ENCODE data around the gene TSFM. TPM values are rescaled to one million over a fixed set of nuclear protein-coding genes. Genes with fewer than 3 reads are reported as not detected.
A peak's percentile ranks its signal among the peaks of the same experiment; 100 is the strongest.

TSFM gene
- total and polyA plus RNA-seq, 2 donors = 28.6 to 29.2 TPM

GRCh38 chr12:57757771-57758170 lies 24.8 kb upstream of the TSFM start:
- Histone ChIP-seq H3K27me3 (ENCODE audit: control insufficient read depth in 2 of 2, insufficient read depth in 1 of 2, low read length in 1 of 2) (peaks cover 2 to 16% of the 10 kb centered on the region in 2 donors), H3K4me3 (ENCODE audit: low read length in 2 of 2) (no peak overlapping the region), H3K27ac (ENCODE audit: low read depth in 1 of 2, low read length in 1 of 2) (no peak overlapping the region), H3K4me1 (ENCODE audit: control insufficient read depth in 2 of 2, insufficient read depth in 2 of 2, low read length in 2 of 2) (peaks cover 21 to 35% of the 10 kb centered on the region in 2 donors), H3K36me3 (ENCODE audit: control insufficient read depth in 2 of 2, insufficient read depth in 2 of 2, low read length in 1 of 2) (peaks cover 16 to 18% of the 10 kb centered on the region in 2 donors), H3K9me3 (ENCODE audit: control insufficient read depth in 2 of 2, insufficient read depth in 1 of 2, low read length in 1 of 2) (peaks cover 0 to 2% of the 10 kb centered on the region in 2 donors)
- DNase-seq (ENCODE audit: low read depth in 6 of 9, low spot score in 9 of 9) = no peak
- WGBS = 98% methylated on average over 4 of the region's 4 CpGs

DNA sequence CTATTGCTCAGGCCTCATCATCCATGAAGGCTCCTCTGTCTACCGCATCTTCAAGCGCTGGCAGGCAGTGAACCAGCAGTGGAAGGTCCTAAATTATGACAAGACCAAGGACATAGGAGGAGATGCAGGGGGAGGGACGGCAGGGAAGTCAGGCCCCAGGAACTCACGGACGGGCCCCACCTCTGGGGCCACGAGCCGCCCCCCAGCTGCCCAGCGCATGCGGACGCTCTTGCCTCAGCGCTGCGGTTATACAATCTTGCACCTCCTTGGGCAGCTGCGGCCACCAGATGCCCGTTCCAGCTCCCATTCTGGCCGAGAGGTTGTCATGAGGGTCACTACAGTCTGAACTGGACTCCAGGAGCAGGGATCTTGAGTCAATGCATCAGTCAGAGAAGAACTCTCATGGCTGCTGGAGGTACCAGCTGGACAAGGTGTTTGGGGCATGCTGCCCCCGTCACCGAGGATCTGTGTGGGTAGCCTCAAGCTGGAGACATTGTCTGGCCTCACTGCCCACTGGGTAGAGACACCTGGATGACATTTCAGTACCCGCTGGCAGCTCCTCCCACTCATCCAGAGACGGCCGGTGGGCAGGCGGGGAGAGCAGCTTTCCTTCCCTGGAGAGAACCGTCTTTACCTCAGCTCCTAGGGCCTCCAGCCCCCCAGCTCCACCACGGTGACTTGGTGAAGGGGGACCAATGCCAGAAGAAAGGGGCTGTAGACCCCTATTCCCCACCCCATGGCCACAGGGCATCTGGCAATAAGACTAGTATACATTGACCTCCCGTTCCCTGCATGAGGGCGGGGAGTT lies 23.8 kb upstream of the TSFM start:
- Histone ChIP-seq H3K9me3 (ENCODE audit: control insufficient read depth in 2 of 2, insufficient read depth in 1 of 2, low read length in 1 of 2) (peaks cover 0 to 2% of the 10 kb centered on the region in 2 donors), H3K27ac (ENCODE audit: low read depth in 1 of 2, low read length in 1 of 2) (no peak overlapping the region), H3K4me1 (ENCODE audit: control insufficient read depth in 2 of 2, insufficient read depth in 2 of 2, low read length in 2 of 2) (peaks cover 15 to 25% of the 10 kb centered on the region in 2 donors), H3K4me3 (ENCODE audit: low read length in 2 of 2) (no peak overlapping the region), H3K36me3 (ENCODE audit: control insufficient read depth in 2 of 2, insufficient read depth in 2 of 2, low read length in 1 of 2) (peaks cover 16 to 18% of the 10 kb centered on the region in 2 donors), H3K27me3 (ENCODE audit: control insufficient read depth in 2 of 2, insufficient read depth in 1 of 2, low read length in 1 of 2) (peaks cover 5 to 26% of the 10 kb centered on the region in 2 donors)
- no peak for DNase-seq (ENCODE audit: low read depth in 6 of 9, low spot score in 9 of 9)
- WGBS = 98% methylated on average over 25 of the region's 25 CpGs

DNA sequence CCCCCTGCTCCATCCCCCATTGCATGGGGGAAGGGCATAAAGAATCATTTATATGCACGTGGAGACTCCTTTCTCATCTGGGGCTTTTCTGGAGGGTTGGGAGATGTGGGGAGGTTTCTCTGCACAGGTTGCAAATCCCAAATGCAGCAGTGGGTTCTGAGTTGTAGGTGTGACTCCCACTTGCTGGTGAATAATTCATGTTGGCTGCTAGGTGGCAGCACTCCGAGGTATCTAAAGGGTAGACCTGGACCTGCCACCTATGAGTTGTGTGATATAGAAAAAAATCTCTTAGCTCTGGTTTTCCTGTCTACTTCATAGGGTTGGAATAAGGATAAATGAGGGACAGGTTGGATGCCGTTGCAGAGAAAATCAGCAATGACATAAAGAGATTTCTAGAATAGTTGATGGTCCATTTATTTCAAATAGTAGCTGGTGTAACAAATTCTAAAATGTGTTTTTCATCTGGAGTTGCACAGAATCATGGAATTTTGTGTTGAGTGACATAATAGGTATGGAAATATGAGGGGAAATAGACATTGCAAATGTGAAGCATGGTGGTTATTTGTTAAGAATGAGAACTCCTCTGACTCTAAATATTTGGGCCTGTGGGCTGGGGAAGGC lies 23.1 kb upstream of the TSFM start:
- DNase-seq (ENCODE audit: low read depth in 6 of 9, low spot score in 9 of 9) = peak in 1 of 9 donors; percentile 61
- no peak overlapping the region for H3K4me3 ChIP-seq (ENCODE audit: low read length in 2 of 2)
- H3K9me3 ChIP-seq (ENCODE audit: control insufficient read depth in 2 of 2, insufficient read depth in 1 of 2, low read length in 1 of 2) = peaks cover 0 to 2% of the 10 kb centered on the region in 2 donors
- 42% methylated on average over 3 of the region's 3 CpGs for WGBS
- H3K36me3 ChIP-seq (ENCODE audit: control insufficient read depth in 2 of 2, insufficient read depth in 2 of 2, low read length in 1 of 2) = peaks cover 16 to 18% of the 10 kb centered on the region in 2 donors
- peaks cover 12 to 33% of the 10 kb centered on the region in 2 donors for H3K27me3 ChIP-seq (ENCODE audit: control insufficient read depth in 2 of 2, insufficient read depth in 1 of 2, low read length in 1 of 2)
- peaks cover 10 to 20% of the 10 kb centered on the region in 2 donors for H3K4me1 ChIP-seq (ENCODE audit: control insufficient read depth in 2 of 2, insufficient read depth in 2 of 2, low read length in 2 of 2)
- H3K27ac ChIP-seq (ENCODE audit: low read depth in 1 of 2, low read length in 1 of 2) = no peak overlapping the region

GRCh38 chr12:57760347-57760982 lies 22.1 kb upstream of the TSFM start:
- 97% methylated on average over 3 of the region's 3 CpGs for WGBS
- no peak for DNase-seq (ENCODE audit: low read depth in 6 of 9, low spot score in 9 of 9)
- peaks cover 12 to 27% of the 10 kb centered on the region in 2 donors for H3K4me1 ChIP-seq (ENCODE audit: control insufficient read depth in 2 of 2, insufficient read depth in 2 of 2, low read length in 2 of 2)
- peaks cover 0 to 10% of the 10 kb centered on the region in 2 donors for H3K9me3 ChIP-seq (ENCODE audit: control insufficient read depth in 2 of 2, insufficient read depth in 1 of 2, low read length in 1 of 2)
- peaks cover 19 to 43% of the 10 kb centered on the region in 2 donors for H3K27me3 ChIP-seq (ENCODE audit: control insufficient read depth in 2 of 2, insufficient read depth in 1 of 2, low read length in 1 of 2)
- no peak overlapping the region for H3K4me3 ChIP-seq (ENCODE audit: low read length in 2 of 2)
- peaks cover 16 to 18% of the 10 kb centered on the region in 2 donors for H3K36me3 ChIP-seq (ENCODE audit: control insufficient read depth in 2 of 2, insufficient read depth in 2 of 2, low read length in 1 of 2)
- H3K27ac ChIP-seq (ENCODE audit: low read depth in 1 of 2, low read length in 1 of 2) = no peak overlapping the region

GRCh38 chr12:57761391-57761998 lies 21.1 kb upstream of the TSFM start:
- Histone ChIP-seq H3K27ac (ENCODE audit: low read depth in 1 of 2, low read length in 1 of 2) (no peak overlapping the region), H3K4me1 (ENCODE audit: control insufficient read depth in 2 of 2, insufficient read depth in 2 of 2, low read length in 2 of 2) (peaks cover 14 to 28% of the 10 kb centered on the region in 2 donors), H3K36me3 (ENCODE audit: control insufficient read depth in 2 of 2, insufficient read depth in 2 of 2, low read length in 1 of 2) (peaks cover 16 to 18% of the 10 kb centered on the region in 2 donors), H3K9me3 (ENCODE audit: control insufficient read depth in 2 of 2, insufficient read depth in 1 of 2, low read length in 1 of 2) (peaks cover 0 to 16% of the 10 kb centered on the region in 2 donors), H3K27me3 (ENCODE audit: control insufficient read depth in 2 of 2, insufficient read depth in 1 of 2, low read length in 1 of 2) (peaks cover 27 to 44% of the 10 kb centered on the region in 2 donors), H3K4me3 (ENCODE audit: low read length in 2 of 2) (no peak overlapping the region)
- WGBS = 97% methylated on average over 4 of the region's 4 CpGs
- DNase-seq (ENCODE audit: low read depth in 6 of 9, low spot score in 9 of 9) = no peak

- Histone ChIP-seq H3K27ac (ENCODE audit: low read depth in 1 of 2, low read length in 1 of 2) (no peak overlapping the region), H3K4me3 (ENCODE audit: low read length in 2 of 2) (no peak overlapping the region), H3K27me3 (ENCODE audit: control insufficient read depth in 2 of 2, insufficient read depth in 1 of 2, low read length in 1 of 2) (peaks cover 37 to 49% of the 10 kb centered on the region in 2 donors), H3K9me3 (ENCODE audit: control insufficient read depth in 2 of 2, insufficient read depth in 1 of 2, low read length in 1 of 2) (peaks cover 0 to 14% of the 10 kb centered on the region in 2 donors), H3K4me1 (ENCODE audit: control insufficient read depth in 2 of 2, insufficient read depth in 2 of 2, low read length in 2 of 2) (peaks cover 10 to 29% of the 10 kb centered on the region in 2 donors), H3K36me3 (ENCODE audit: control insufficient read depth in 2 of 2, insufficient read depth in 2 of 2, low read length in 1 of 2) (peaks cover 16 to 18% of the 10 kb centered on the region in 2 donors)
- no peak for DNase-seq (ENCODE audit: low read depth in 6 of 9, low spot score in 9 of 9)
- WGBS = over 99% methylated on average over 2 of the region's 2 CpGs
Observed at GRCh38 chr12:57762463-57762862, 20.1 kb upstream of the TSFM start.

GRCh38 chr12:57763881-57764661 lies 18.5 kb upstream of the TSFM start:
- DNase-seq (ENCODE audit: low read depth in 6 of 9, low spot score in 9 of 9) = no peak
- WGBS = 82% methylated on average over 6 of the region's 6 CpGs
- peaks cover 10 to 29% of the 10 kb centered on the region in 2 donors for H3K4me1 ChIP-seq (ENCODE audit: control insufficient read depth in 2 of 2, insufficient read depth in 2 of 2, low read length in 2 of 2)
- peaks cover 0 to 14% of the 10 kb centered on the region in 2 donors for H3K9me3 ChIP-seq (ENCODE audit: control insufficient read depth in 2 of 2, insufficient read depth in 1 of 2, low read length in 1 of 2)
- H3K36me3 ChIP-seq (ENCODE audit: control insufficient read depth in 2 of 2, insufficient read depth in 2 of 2, low read length in 1 of 2) = peaks cover 2 to 7% of the 10 kb centered on the region in 2 donors
- H3K4me3 ChIP-seq (ENCODE audit: low read length in 2 of 2) = no peak overlapping the region
- peaks cover 46 to 58% of the 10 kb centered on the region in 2 donors for H3K27me3 ChIP-seq (ENCODE audit: control insufficient read depth in 2 of 2, insufficient read depth in 1 of 2, low read length in 1 of 2)
- no peak overlapping the region for H3K27ac ChIP-seq (ENCODE audit: low read depth in 1 of 2, low read length in 1 of 2)

DNA sequence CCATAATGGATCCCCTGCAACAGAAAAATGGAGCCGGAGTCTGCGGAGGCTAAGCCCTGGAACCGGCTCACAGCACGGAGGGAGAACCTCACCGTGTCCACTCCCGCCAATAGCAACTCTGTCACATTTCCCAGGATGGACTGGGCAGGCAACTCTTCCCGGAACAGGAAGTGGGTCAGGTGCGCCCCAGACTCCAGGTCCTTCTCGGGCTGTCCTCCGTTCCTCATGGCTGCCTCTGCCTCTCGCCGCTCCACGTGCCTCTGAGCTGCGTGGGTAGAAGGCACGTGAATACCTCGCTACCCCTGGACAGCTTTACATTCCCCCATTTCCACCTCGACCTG lies 18.0 kb upstream of the TSFM start:
- Histone ChIP-seq H3K4me1 (ENCODE audit: control insufficient read depth in 2 of 2, insufficient read depth in 2 of 2, low read length in 2 of 2) (peaks cover 10 to 29% of the 10 kb centered on the region in 2 donors), H3K27me3 (ENCODE audit: control insufficient read depth in 2 of 2, insufficient read depth in 1 of 2, low read length in 1 of 2) (peaks cover 46 to 58% of the 10 kb centered on the region in 2 donors), H3K36me3 (ENCODE audit: control insufficient read depth in 2 of 2, insufficient read depth in 2 of 2, low read length in 1 of 2) (peaks cover 0 to 4% of the 10 kb centered on the region in 2 donors), H3K27ac (ENCODE audit: low read depth in 1 of 2, low read length in 1 of 2) (no peak overlapping the region), H3K9me3 (ENCODE audit: control insufficient read depth in 2 of 2, insufficient read depth in 1 of 2, low read length in 1 of 2) (peaks cover 0 to 14% of the 10 kb centered on the region in 2 donors), H3K4me3 (ENCODE audit: low read length in 2 of 2) (peak overlapping the region in 1 of 2 donors; percentile 45)
- DNase-seq (ENCODE audit: low read depth in 6 of 9, low spot score in 9 of 9) = no peak
- 19% methylated on average over 17 of the region's 17 CpGs for WGBS

Measured in thymus (tissue), 11 donors.